Inflammatory macrophage treated with lipopolysaccharide for 4 hours (primary cell): ENCODE measurements around the gene SFXN4.
A peak's percentile ranks its signal among the peaks of the same experiment; 100 is the strongest.
"Not testable (repeated sequence)": the region's sequence is repeated elsewhere in the genome, so short reads cannot be mapped to it uniquely, and the experiment has no call there.

Experiments used
- DNase-seq: peaks from one replicate; pipeline ENCODE4 v3.0.0-alpha.2; 2020

The SFXN4 gene

GRCh38 chr10:119139464-119140067 lies 25.9 kb downstream of the SFXN4 start:
- peak; percentile 30 for DNase-seq

GRCh38 chr10:119138346-119139306 lies 26.9 kb downstream of the SFXN4 start:
- DNase-seq = peak; percentile 19

GRCh38 chr10:119137878-119138277 lies 27.6 kb downstream of the SFXN4 start:
- DNase-seq = not testable (repeated sequence)

- DNase-seq = no peak
Observed at GRCh38 chr10:119136084-119136483, 29.4 kb downstream of the SFXN4 start.

- DNase-seq = peak; percentile 91
Observed at GRCh38 chr10:119135513-119135881, 30.0 kb downstream of the SFXN4 start.

- peak; percentile 89 for DNase-seq
Observed at GRCh38 chr10:119133949-119134348, 31.6 kb downstream of the SFXN4 start.

- peak; percentile 22 for DNase-seq
Observed at GRCh38 chr10:119132521-119133345, 32.8 kb downstream of the SFXN4 start.

GRCh38 chr10:119131512-119132240 lies 33.8 kb downstream of the SFXN4 start:
- peak; percentile 90 for DNase-seq

- peak; percentile 43 for DNase-seq
Observed at GRCh38 chr10:119129721-119130120, 35.8 kb downstream of the SFXN4 start.

GRCh38 chr10:119125942-119126341 lies 39.6 kb downstream of the SFXN4 start:
- DNase-seq = no peak

GRCh38 chr10:119120875-119121274 lies 44.6 kb downstream of the SFXN4 start:
- no peak for DNase-seq

GRCh38 chr10:119120413-119120867 lies 45.1 kb downstream of the SFXN4 start:
- no peak for DNase-seq

GRCh38 chr10:119119400-119119799 lies 46.1 kb downstream of the SFXN4 start:
- no peak for DNase-seq

- DNase-seq = no peak
Observed at GRCh38 chr10:119118231-119118630, 47.3 kb downstream of the SFXN4 start.

GRCh38 chr10:119116326-119116951 lies 49.1 kb downstream of the SFXN4 start:
- no peak for DNase-seq

- no peak for DNase-seq
Observed at GRCh38 chr10:119115926-119116325, 49.6 kb downstream of the SFXN4 start.

- peak; percentile 82 for DNase-seq
Observed at GRCh38 chr10:119113751-119114732, 51.5 kb downstream of the SFXN4 start.

GRCh38 chr10:119112056-119112455 lies 53.5 kb downstream of the SFXN4 start:
- peak; percentile 58 for DNase-seq

- peak; percentile 45 for DNase-seq
Observed at GRCh38 chr10:119107771-119108170, 57.7 kb downstream of the SFXN4 start.

GRCh38 chr10:119107106-119107505 lies 58.4 kb downstream of the SFXN4 start:
- DNase-seq = not testable (repeated sequence)

GRCh38 chr10:119105899-119106298 lies 59.6 kb downstream of the SFXN4 start:
- DNase-seq = not testable (repeated sequence)
